VCaP (cell line): ENCODE measurements around the gene ZNF654.
A peak's percentile ranks its signal among the peaks of the same experiment; 100 is the strongest.

Experiments
- H3K27ac ChIP-seq: fragments of 450-650 bp; 2 replicates; pipeline ENCODE4 v1.5.1; 2017
- TF ChIP-seq, protein P1 (sequence below): fragments of 450-650 bp; conservative IDR thresholded peaks from 2 replicates; pipeline ENCODE4 v1.5.1; 2017; ENCODE audit warnings: mild to moderate bottlenecking, moderate library complexity

ZNF654 gene

DNA sequence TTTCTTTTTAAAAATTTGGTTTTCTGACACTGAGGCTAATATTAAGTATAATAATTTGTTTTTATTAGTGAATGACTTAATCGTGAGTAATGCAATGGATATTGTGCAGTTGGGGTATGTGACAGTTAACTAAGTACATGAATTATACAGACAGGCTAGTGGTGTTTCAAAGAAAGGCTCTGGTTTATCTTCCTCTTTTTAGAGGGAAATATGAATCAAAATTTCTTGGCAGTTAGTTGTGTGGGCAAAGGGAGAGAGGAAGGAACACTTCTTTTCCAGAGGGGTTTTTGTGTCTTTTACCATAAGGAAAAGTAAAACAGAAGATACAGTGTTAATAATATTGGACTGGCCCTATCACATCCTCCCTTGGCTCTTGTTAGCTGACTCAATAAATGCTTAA, 2.7 kb downstream of the ZNF654 start:
- no peak overlapping the region; the same call in 1 of the 2 replicates for H3K27ac ChIP-seq
- TF ChIP-seq, protein P1, sequence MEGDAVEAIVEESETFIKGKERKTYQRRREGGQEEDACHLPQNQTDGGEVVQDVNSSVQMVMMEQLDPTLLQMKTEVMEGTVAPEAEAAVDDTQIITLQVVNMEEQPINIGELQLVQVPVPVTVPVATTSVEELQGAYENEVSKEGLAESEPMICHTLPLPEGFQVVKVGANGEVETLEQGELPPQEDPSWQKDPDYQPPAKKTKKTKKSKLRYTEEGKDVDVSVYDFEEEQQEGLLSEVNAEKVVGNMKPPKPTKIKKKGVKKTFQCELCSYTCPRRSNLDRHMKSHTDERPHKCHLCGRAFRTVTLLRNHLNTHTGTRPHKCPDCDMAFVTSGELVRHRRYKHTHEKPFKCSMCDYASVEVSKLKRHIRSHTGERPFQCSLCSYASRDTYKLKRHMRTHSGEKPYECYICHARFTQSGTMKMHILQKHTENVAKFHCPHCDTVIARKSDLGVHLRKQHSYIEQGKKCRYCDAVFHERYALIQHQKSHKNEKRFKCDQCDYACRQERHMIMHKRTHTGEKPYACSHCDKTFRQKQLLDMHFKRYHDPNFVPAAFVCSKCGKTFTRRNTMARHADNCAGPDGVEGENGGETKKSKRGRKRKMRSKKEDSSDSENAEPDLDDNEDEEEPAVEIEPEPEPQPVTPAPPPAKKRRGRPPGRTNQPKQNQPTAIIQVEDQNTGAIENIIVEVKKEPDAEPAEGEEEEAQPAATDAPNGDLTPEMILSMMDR, result no peak

DNA sequence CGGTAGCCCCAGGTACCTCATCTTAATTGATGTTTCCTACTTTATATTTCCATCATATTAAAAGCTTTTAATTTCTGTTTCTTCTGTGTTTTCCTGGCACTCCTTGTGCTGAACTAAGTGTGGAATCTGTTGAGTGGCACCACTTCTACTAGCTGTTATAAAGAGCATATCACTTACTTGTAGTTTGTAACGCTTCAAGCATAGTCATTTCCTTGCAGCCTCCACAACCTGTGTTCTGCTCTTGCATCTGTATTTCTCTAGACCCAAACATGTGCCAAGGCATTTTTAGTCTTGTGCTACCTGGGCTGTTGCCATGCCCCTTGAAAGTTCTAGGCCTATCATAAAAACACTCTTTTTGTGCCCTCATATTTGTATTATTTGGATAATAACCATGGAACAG, 16.0 kb downstream of the ZNF654 start:
- TF ChIP-seq, protein P1, result no peak
- H3K27ac ChIP-seq, result peak overlapping the region; percentile 45

DNA sequence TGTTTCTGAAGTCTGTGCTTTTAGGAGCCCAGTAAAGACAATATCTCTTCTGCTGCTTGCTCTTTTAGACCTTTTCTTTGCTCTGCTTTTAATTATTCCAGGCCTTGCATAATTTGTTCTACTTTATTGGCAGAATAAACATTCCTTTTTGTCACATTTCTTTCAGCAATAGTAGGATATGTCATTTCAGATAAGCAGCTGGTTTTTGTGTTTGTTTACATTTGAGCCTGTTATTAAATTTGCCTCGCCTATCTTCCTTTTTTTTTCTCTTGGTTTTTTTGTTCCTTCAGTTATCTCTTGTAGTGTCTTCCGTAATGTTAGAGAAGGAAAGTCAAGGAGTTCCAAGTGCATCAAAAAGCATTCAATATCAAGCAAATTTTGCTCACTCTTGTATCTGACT, 16.4 kb downstream of the ZNF654 start:
- TF ChIP-seq, protein P1, result no peak
- H3K27ac ChIP-seq, result peak overlapping the region; percentile 45

DNA sequence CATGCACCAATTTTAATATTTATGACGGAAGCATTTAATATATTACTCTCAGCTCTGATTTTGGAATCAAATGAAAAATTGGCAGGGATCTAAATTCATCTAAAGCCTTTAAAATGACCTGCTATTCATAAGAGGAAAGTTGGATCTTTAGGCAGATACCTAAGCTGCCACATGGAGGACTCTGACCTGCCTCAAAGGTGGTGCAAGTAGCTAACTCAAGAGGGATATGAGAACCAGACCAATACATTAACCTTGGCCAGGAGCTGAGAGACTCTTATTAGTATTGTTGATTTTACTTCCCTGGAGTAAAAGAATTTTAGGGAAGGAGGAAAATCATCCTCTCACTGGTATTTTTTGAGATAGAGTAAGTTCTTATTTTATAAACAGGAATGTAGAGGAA, 17.7 kb downstream of the ZNF654 start:
- TF ChIP-seq, protein P1, result no peak

DNA sequence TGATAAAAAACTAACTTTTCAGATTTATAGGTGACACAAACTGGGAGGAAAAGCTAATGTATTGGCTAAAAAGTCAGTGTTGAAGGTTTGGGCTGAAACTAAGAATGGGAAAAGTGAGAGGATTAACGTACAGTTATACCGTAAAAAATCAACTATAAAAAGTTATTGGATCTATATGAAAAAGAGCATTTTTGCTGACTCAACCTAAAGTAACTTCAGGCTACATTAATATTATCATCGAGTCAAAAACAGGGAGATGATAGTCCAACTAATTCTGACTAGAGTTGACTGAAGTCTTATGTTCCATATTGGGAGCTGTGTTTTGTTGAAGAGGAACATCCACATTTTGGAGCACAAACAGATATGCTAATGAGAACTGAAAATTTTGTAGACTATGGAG, 19.9 kb downstream of the ZNF654 start:
- TF ChIP-seq, protein P1, result no peak
- no peak overlapping the region for H3K27ac ChIP-seq

More for the DNA sequence above, 17.7 kb downstream of the ZNF654 start:
- no peak overlapping the region for H3K27ac ChIP-seq

DNA sequence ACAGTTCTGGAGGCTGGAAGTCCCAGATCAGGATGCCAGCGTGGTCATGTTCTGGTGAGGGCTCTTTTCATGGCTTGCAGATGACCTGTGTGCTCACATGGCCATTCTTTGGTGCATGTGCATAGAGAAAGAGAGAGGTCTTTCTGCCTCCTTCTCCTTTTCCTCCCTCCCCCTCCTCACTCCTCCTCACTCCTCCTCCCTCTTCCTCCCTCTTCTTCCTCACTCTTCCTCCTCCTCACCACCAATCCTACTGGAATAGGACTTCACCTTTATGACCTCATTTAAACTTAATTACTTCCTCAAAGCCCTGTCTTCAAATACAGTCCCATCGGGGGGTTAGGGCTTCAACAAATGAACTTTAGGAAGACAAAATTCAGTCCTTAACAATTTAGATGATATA, 23.8 kb downstream of the ZNF654 start:
- TF ChIP-seq, protein P1, result no peak
- no peak overlapping the region for H3K27ac ChIP-seq

DNA sequence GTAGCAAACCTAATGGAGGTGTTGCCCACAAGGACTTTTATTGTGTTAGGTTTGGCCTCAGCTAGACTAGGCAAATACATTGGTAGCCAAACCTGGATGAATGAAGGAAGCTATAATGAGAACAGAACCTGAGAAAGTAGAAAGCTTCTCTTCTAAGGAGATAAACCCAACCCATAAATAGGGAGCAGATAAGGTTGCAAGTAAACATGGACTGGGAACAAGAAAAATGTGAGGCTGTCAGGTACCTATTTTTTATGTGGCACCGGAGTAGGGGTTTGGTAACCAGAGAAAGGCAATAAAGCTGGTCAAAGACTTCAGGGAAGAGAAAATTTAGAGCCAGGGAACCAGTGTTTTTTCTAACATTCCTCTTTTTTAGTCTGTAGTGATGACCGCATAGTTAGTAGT, 25.0 kb downstream of the ZNF654 start:
- TF ChIP-seq, protein P1, result no peak

More for the DNA sequence above, 25.0 kb downstream of the ZNF654 start:
- peak overlapping the region; percentile 9; the same call in 1 of the 2 replicates for H3K27ac ChIP-seq
